Endodermal cell (in vitro differentiated cells): ENCODE results near the gene RGS11. TPM values are rescaled to one million over a fixed set of nuclear protein-coding genes. Genes with fewer than 3 reads are reported as not detected.
A peak's percentile ranks its signal among the peaks of the same experiment; 100 is the strongest.

Source experiments
- DNase-seq: peaks from one replicate; pipeline ENCODE4 v3.0.0-alpha.2; 2017
- H3K27ac ChIP-seq: 2 replicates; pipeline ENCODE4 v1.5.1; 2013; ENCODE audit warnings: mild to moderate bottlenecking, low read depth, low read length, moderate library complexity
- H3K27me3 ChIP-seq: 2 replicates; pipeline ENCODE4 v1.6.1; 2013; ENCODE audit warnings: mild to moderate bottlenecking, low read length, moderate library complexity; ENCODE audit not compliant: insufficient read depth, control insufficient read depth, poor library complexity, severe bottlenecking
- H3K36me3 ChIP-seq: 2 replicates; pipeline ENCODE4 v1.7.0; 2013; ENCODE audit warnings: mild to moderate bottlenecking, low read length, moderate library complexity; ENCODE audit not compliant: control insufficient read depth, insufficient read depth
- H3K4me1 ChIP-seq: one replicate; pipeline ENCODE4 v1.7.0; 2013; ENCODE audit warnings: low read length; ENCODE audit not compliant: control insufficient read depth, insufficient read depth
- H3K4me3 ChIP-seq: 2 replicates; pipeline ENCODE4 v1.5.1; 2013; ENCODE audit warnings: mild to moderate bottlenecking, low read length, moderate library complexity
- H3K9ac ChIP-seq: 2 replicates; pipeline ENCODE4 v1.6.1; 2013; ENCODE audit warnings: mild to moderate bottlenecking, low read length, moderate library complexity; ENCODE audit not compliant: poor library complexity, severe bottlenecking; ENCODE audit errors: extremely low read depth
- H3K9me3 ChIP-seq: 2 replicates; pipeline ENCODE4 v1.6.1; 2013; ENCODE audit warnings: mild to moderate bottlenecking, low read length, moderate library complexity; ENCODE audit not compliant: control insufficient read depth
- H3K27ac Mint-ChIP-seq: 2 replicates; pipeline ENCODE4 v1.8.0; 2020; ENCODE audit warnings: mixed read lengths
- H3K27me3 Mint-ChIP-seq: 2 replicates; pipeline ENCODE4 v1.8.0; 2021; ENCODE audit warnings: mild to moderate bottlenecking, mixed read lengths; ENCODE audit not compliant: insufficient read depth
- H3K36me3 Mint-ChIP-seq: 2 replicates; pipeline ENCODE4 v1.8.0; 2020; ENCODE audit warnings: low read depth, mixed read lengths
- H3K4me1 Mint-ChIP-seq: 2 replicates; pipeline ENCODE4 v1.8.0; 2020; ENCODE audit warnings: mixed read lengths
- H3K4me3 Mint-ChIP-seq: 2 replicates; pipeline ENCODE4 v1.8.0; 2020; ENCODE audit warnings: mild to moderate bottlenecking, moderate library complexity, mixed read lengths
- H3K9me3 Mint-ChIP-seq: 2 replicates; pipeline ENCODE4 v1.8.0; 2020; ENCODE audit warnings: mild to moderate bottlenecking, mixed read lengths
- CTCF ChIP-seq: fragments of 200-600 bp; sonication (generic); conservative IDR thresholded peaks from 2 replicates; pipeline ENCODE4 v1.5.0; 2021; ENCODE audit warnings: antibody characterized with exemption, mild to moderate bottlenecking
- WGBS, 2 experiments: methylation state at CpG; one replicate each; pipeline versions ENCODE4 v1.1.5 to v1.1.7; 2013; ENCODE audit warnings: missing lambda C conversion rate in 2 of 2, mixed read lengths in 1 of 2; ENCODE audit not compliant: insufficient coverage in 1 of 2, insufficient read length in 1 of 2; 5-methylcytosine and 5-hydroxymethylcytosine counted together
- total RNA-seq, 2 donors: library from RNA; stranded (reverse); fragmentation: NEBNext Ultra II Directional in 1 of 2; extraction: Animal tissue kit (Norgen Biotek cat#: 25700) in 1 of 2; gene quantifications; 2 replicates in 1 of 2; 3 replicates in 1 of 2; pipeline ENCODE4 v1.2.1, GENCODE V29; 2021

RGS11 gene
- total RNA-seq, 2 donors from 2014 or later: 2.0 to 7.8 TPM

GRCh38 chr16:314795-315299 is 39.1 kb upstream of the RGS11 start:
- no peak overlapping the region for H3K9ac ChIP-seq
- peaks cover 53% of the 10 kb centered on the region for H3K36me3 ChIP-seq
- no peaks in the 10 kb centered on the region for H3K27me3 ChIP-seq
- no peaks in the 10 kb centered on the region for H3K9me3 ChIP-seq
- no peak overlapping the region for H3K4me3 ChIP-seq
- H3K4me3 Mint-ChIP-seq: no peak overlapping the region
- H3K27ac Mint-ChIP-seq: peak overlapping the region; percentile 10
- peaks cover 11% of the 10 kb centered on the region for H3K4me1 Mint-ChIP-seq
- no peaks in the 10 kb centered on the region for H3K27me3 Mint-ChIP-seq
- no peak for DNase-seq
- 94 to 96% methylated on average over 12 to 14 of the region's 14 CpGs for WGBS, 2 experiments
- H3K36me3 Mint-ChIP-seq: peaks cover 48% of the 10 kb centered on the region
- no peaks in the 10 kb centered on the region for H3K9me3 Mint-ChIP-seq
- H3K4me1 ChIP-seq: no peaks in the 10 kb centered on the region
- no peak for TF ChIP-seq CTCF
- peak overlapping the region; percentile 63 for H3K27ac ChIP-seq

GRCh38 chr16:314351-314750 is 38.6 kb upstream of the RGS11 start:
- no peak for DNase-seq
- H3K27ac ChIP-seq: peak overlapping the region; percentile 63
- Mint-ChIP-seq H3K27ac (no peak overlapping the region), H3K4me3 (no peak overlapping the region), H3K36me3 (peaks cover 45% of the 10 kb centered on the region), H3K9me3 (no peaks in the 10 kb centered on the region), H3K4me1 (peaks cover 11% of the 10 kb centered on the region), H3K27me3 (no peaks in the 10 kb centered on the region)
- H3K9ac ChIP-seq: no peak overlapping the region
- H3K4me3 ChIP-seq: no peak overlapping the region
- H3K27me3 ChIP-seq: no peaks in the 10 kb centered on the region
- no peak for TF ChIP-seq CTCF
- 93 to 98% methylated on average over 14 to 16 of the region's 16 CpGs for WGBS, 2 experiments
- H3K9me3 ChIP-seq: no peaks in the 10 kb centered on the region
- H3K4me1 ChIP-seq: no peaks in the 10 kb centered on the region
- peaks cover 53% of the 10 kb centered on the region for H3K36me3 ChIP-seq

GRCh38 chr16:311725-312124 is 36.0 kb upstream of the RGS11 start:
- Mint-ChIP-seq H3K27me3 (no peaks in the 10 kb centered on the region), H3K9me3 (no peaks in the 10 kb centered on the region), H3K36me3 (peaks cover 40% of the 10 kb centered on the region), H3K4me1 (peaks cover 2% of the 10 kb centered on the region), H3K27ac (no peak overlapping the region), H3K4me3 (no peak overlapping the region)
- Histone ChIP-seq H3K27me3 (no peaks in the 10 kb centered on the region), H3K4me3 (no peak overlapping the region), H3K27ac (no peak overlapping the region), H3K9ac (no peak overlapping the region), H3K4me1 (no peaks in the 10 kb centered on the region), H3K9me3 (no peaks in the 10 kb centered on the region), H3K36me3 (peaks cover 40% of the 10 kb centered on the region)
- no peak for TF ChIP-seq CTCF
- no peak for DNase-seq
- 96% methylated on average over 15 of the region's 15 CpGs for WGBS, 2 experiments
